Ascending aorta (tissue), 2 donors: Measurements from ENCODE around the gene PRMT1. TPM values are rescaled to one million over a fixed set of nuclear protein-coding genes. Genes with fewer than 3 reads are reported as not detected.

ENCODE experiments used
- DNase-seq, 2 donors: peaks; one replicate each; pipeline ENCODE4 v3.0.0-alpha.2; 2019; ENCODE audit warnings: low spot score in 2 of 2
- H3K27ac ChIP-seq, 2 donors: fragments of 200-600 bp; sonication (generic); one replicate each; pipeline ENCODE4 v1.5.1; 2016 to 2017; ENCODE audit warnings: mild to moderate bottlenecking in 1 of 2
- H3K27me3 ChIP-seq: fragments of 200-600 bp; sonication (generic); one replicate; pipeline ENCODE4 v1.5.1; 2017
- H3K36me3 ChIP-seq, 2 donors: fragments of 200-600 bp; sonication (generic); one replicate each; pipeline ENCODE4 v1.5.1; 2016
- H3K4me1 ChIP-seq, 2 donors: fragments of 200-600 bp; sonication (generic); one replicate each; pipeline ENCODE4 v1.5.1; 2016 to 2017; ENCODE audit warnings: mild to moderate bottlenecking in 1 of 2
- H3K4me3 ChIP-seq, 2 donors: fragments of 200-600 bp; sonication (generic); one replicate each; pipeline ENCODE4 v1.5.1; 2016 to 2017; ENCODE audit warnings: mild to moderate bottlenecking in 1 of 2
- H3K9me3 ChIP-seq, 2 donors: fragments of 200-600 bp; sonication (generic); one replicate each; pipeline ENCODE4 v1.5.1; 2016
- CTCF ChIP-seq, 3 experiments: fragments of 200-600 bp in 2 of 3; fragments of 450-650 bp in 1 of 3; sonication (generic) in 2 of 3; IDR thresholded peaks; one replicate each; pipeline ENCODE4 v1.5.1; 2016 to 2019; ENCODE audit warnings: antibody characterized with exemption in 3 of 3, mild to moderate bottlenecking in 1 of 3, moderate library complexity in 1 of 3
- intact Hi-C: fragments of 100-400 bp; cut with DNase I; formaldehyde crosslinking; loops from one replicate; pipeline ENCODE4 v1.15.1; 2023
- total RNA-seq: library from RNA; depleted of rRNA; stranded (reverse); fragments of >200 nt; gene quantifications from one replicate; pipeline ENCODE4 v1.1.0, GENCODE V29; 2016

Gene PRMT1
- total RNA-seq, 1 donor from 2014 or later = 271 TPM

GRCh38 chr19:49669516-49669915, 7.6 kb upstream of the PRMT1 start:
- no peak for DNase-seq
- intact Hi-C loops = no loop called here
- no peaks in the 10 kb centered on the region for H3K9me3 ChIP-seq
- H3K27me3 ChIP-seq = no peaks in the 10 kb centered on the region
- no peak overlapping the region for H3K27ac ChIP-seq
- TF ChIP-seq CTCF (IDR thresholded peaks at IDR 0.05) = no peak
- H3K4me3 ChIP-seq = no peak overlapping the region
- H3K4me1 ChIP-seq = peaks cover 0 to 13% of the 10 kb centered on the region in 2 donors
- no peaks in the 10 kb centered on the region for H3K36me3 ChIP-seq

GRCh38 chr19:49672131-49672919, 4.7 kb upstream of the PRMT1 start:
- intact Hi-C loops = loop anchor here (10.0 kb wide), 1 partner anchor 1038 kb away; the partner anchor contains the start of gene DBP
- peak; percentile 74 to 94 (median 91) for TF ChIP-seq CTCF (IDR thresholded peaks at IDR 0.05)
- no peaks in the 10 kb centered on the region for H3K9me3 ChIP-seq
- H3K27me3 ChIP-seq = no peaks in the 10 kb centered on the region
- DNase-seq = peak in 1 of 2 donors; percentile 87
- H3K36me3 ChIP-seq = no peaks in the 10 kb centered on the region
- peak overlapping the region in 1 of 2 donors; percentile 27 for H3K4me3 ChIP-seq
- peaks cover 0 to 8% of the 10 kb centered on the region in 2 donors for H3K4me1 ChIP-seq
- H3K27ac ChIP-seq = peak overlapping the region; percentile 17 to 54

GRCh38 chr19:49676136-49676783, 811 bp upstream of the PRMT1 start:
- Histone ChIP-seq H3K27ac (peak overlapping the region; percentile 84 to 94), H3K4me1 (peaks cover 0 to 27% of the 10 kb centered on the region in 2 donors), H3K4me3 (peak overlapping the region; percentile 51), H3K27me3 (no peaks in the 10 kb centered on the region), H3K9me3 (no peaks in the 10 kb centered on the region), H3K36me3 (peaks cover 0 to 4% of the 10 kb centered on the region in 2 donors)
- intact Hi-C loops = loop anchor here (1.0 to 10.0 kb wide), 10 partner anchors 11 to 1041 kb away; partner anchors contain the start of genes ALDH16A1, BCL2L12, DBP and DKKL1
- TF ChIP-seq CTCF (IDR thresholded peaks at IDR 0.05) = no peak
- peak in 1 of 2 donors; percentile 89 for DNase-seq

GRCh38 chr19:49676784-49677230, 264 bp upstream of the PRMT1 start:
- Histone ChIP-seq H3K27ac (peak overlapping the region; percentile 93 to 94), H3K4me1 (peaks cover 0 to 27% of the 10 kb centered on the region in 2 donors), H3K9me3 (no peaks in the 10 kb centered on the region), H3K27me3 (no peaks in the 10 kb centered on the region), H3K4me3 (peak overlapping the region; percentile 95 to 97), H3K36me3 (peaks cover 3 to 10% of the 10 kb centered on the region in 2 donors)
- no peak for TF ChIP-seq CTCF (IDR thresholded peaks at IDR 0.05)
- intact Hi-C loops = loop anchor here (1.0 to 10.0 kb wide), 11 partner anchors 12 to 1042 kb away; partner anchors contain the start of genes ALDH16A1, BCL2L12, DBP and DKKL1
- peak; percentile 100 for DNase-seq

GRCh38 chr19:49677901-49678674, 1.0 kb downstream of the PRMT1 start:
- Histone ChIP-seq H3K27me3 (no peaks in the 10 kb centered on the region), H3K4me1 (peaks cover 0 to 23% of the 10 kb centered on the region in 2 donors), H3K4me3 (peak overlapping the region; percentile 95 to 97), H3K36me3 (peaks cover 15 to 22% of the 10 kb centered on the region in 2 donors), H3K9me3 (no peaks in the 10 kb centered on the region), H3K27ac (peak overlapping the region; percentile 93 to 94)
- TF ChIP-seq CTCF (IDR thresholded peaks at IDR 0.05) = peak; percentile 30 to 57 (median 54)
- intact Hi-C loops = loop anchor here (1.0 to 10.0 kb wide), 9 partner anchors 38 to 1043 kb away; partner anchors contain the start of genes ALDH16A1, DBP, DKKL1 and MED25
- DNase-seq = peak in 1 of 2 donors; percentile 87
